ENCODE measurements around the gene TFIP11. TPM values are rescaled to one million over a fixed set of nuclear protein-coding genes. Genes with fewer than 3 reads are reported as not detected.

TFIP11 gene
- total and polyA plus RNA-seq, 9 of the 15 experiments (the other 6 are each of a cell fraction or from before 2014, with no cell fraction given) = 11.5 to 38.1 (median 25.2) TPM

GRCh38 chr22:26481112-26481693, 31.1 kb downstream of the TFIP11 start:
- no TSS peak for BruUV-seq (replicated peaks)
- Histone ChIP-seq H3K4me3 (peak overlapping the region; percentile 89), H2AFZ (ENCODE audit: low read depth, low read length) (0 out of 2 replicates have a peak overlapping the region, but pooled peaks have one; percentile 3), H3K9me1 (ENCODE audit: control insufficient read depth, insufficient read depth, low read length) (no peaks in the 10 kb centered on the region), H3K27me3 (ENCODE audit: control insufficient read depth in 2 of 2, insufficient read depth in 2 of 2, low read length in 2 of 2) (no peaks in the 10 kb centered on the region), H3K4me1 (replicated peaks in 1 of 2; ENCODE audit: control insufficient read depth in 2 of 2, insufficient read depth in 2 of 2, low read length in 2 of 2) (peaks cover 14 to 51% of the 10 kb centered on the region in 2 experiments; a peak in 4 of 5 replicates), H3K79me2 (ENCODE audit: control insufficient read depth, insufficient read depth, low read length) (peaks cover 97% of the 10 kb centered on the region), H3K36me3 (ENCODE audit: control insufficient read depth, insufficient read depth, low read length) (peaks cover 37% of the 10 kb centered on the region; the same call in 2 of the 3 replicates), H3K9me3 (replicated peaks; ENCODE audit: control insufficient read depth, insufficient read depth, low read depth, low read length) (no peaks in the 10 kb centered on the region), H3K9ac (ENCODE audit: insufficient read depth in 1 of 2, low read depth in 2 of 2, low read length in 2 of 2) (peak overlapping the region; percentile 71 to 72; a peak in 3 of 4 replicates), H4K20me1 (replicated peaks; ENCODE audit: control insufficient read depth, insufficient read depth, low read length) (no peaks in the 10 kb centered on the region), H3K4me2 (ENCODE audit: insufficient read depth, low read length) (peak overlapping the region; percentile 97), H3K27ac (ENCODE audit: extremely low read depth, low read depth, low read length) (peak overlapping the region; percentile 86)
- no peak for ATAC-seq
- intact Hi-C loops (cut with micrococcal nuclease) = loop anchor here (10.0 kb wide), 1 partner anchor 104 kb away; no protein-coding TSS in a partner anchor
- ChIA-PET POLR2A (interaction anchor here (0.6 to 4.5 kb wide), 5 partner anchors 11 to 115 kb away, joined by 3 to 35 read pairs (median 4); no protein-coding TSS in a partner anchor), CTCF (ENCODE audit: low intra/inter-chr PET ratio) (no interaction called here)
- no peak for FAIRE-seq
- no peak for DNase-seq (ENCODE audit: extremely low read depth in 1 of 4, low spot score in 3 of 4)
- WGBS (ENCODE audit: insufficient coverage, low coverage, missing lambda C conversion rate) = 20% methylated on average over 6 of the region's 6 CpGs
- in situ Hi-C loops (cut with MboI) = no loop called here
- TF ChIP-seq SRSF7 (optimal IDR thresholded peaks at IDR 0.05; ENCODE audit: low read depth, low read length) (no peak), ZFP1 (CRISPR knock-in tag; IDR thresholded peaks at IDR 0.05) (no peak), SIX5 (IDR thresholded peaks at IDR 0.05; ENCODE audit: borderline replicate concordance in 1 of 2, insufficient read depth in 1 of 2, low read depth in 1 of 2, low read length in 2 of 2) (no peak), ZNF143 (CRISPR knock-in tag; IDR thresholded peaks at IDR 0.05) (no peak), MAX (CRISPR knock-in tag; IDR thresholded peaks at IDR 0.05) (no peak), ZZZ3 (IDR thresholded peaks at IDR 0.05) (no peak), EZH2 (IDR thresholded peaks at IDR 0.05; ENCODE audit: borderline replicate concordance, low read depth, low read length) (no peak), ATF3 (IDR thresholded peaks at IDR 0.05) (no peak), ATF3 (CRISPR knock-in tag; conservative IDR thresholded peaks at IDR 0.05) (no peak), RREB1 (CRISPR knock-in tag; IDR thresholded peaks at IDR 0.05) (no peak), RNF2 (IDR thresholded peaks at IDR 0.05) (no peak), ZNF785 (CRISPR knock-in tag; IDR thresholded peaks at IDR 0.05) (no peak), ZNF174 (CRISPR knock-in tag; IDR thresholded peaks at IDR 0.05) (no peak), SRF (CRISPR knock-in tag; IDR thresholded peaks at IDR 0.05) (no peak), ZNF212 (CRISPR knock-in tag; IDR thresholded peaks at IDR 0.05) (no peak), GATAD2A (IDR thresholded peaks at IDR 0.05) (no peak), ZNF165 (CRISPR knock-in tag; IDR thresholded peaks at IDR 0.05; ENCODE audit: borderline replicate concordance) (no peak), SNIP1 (IDR thresholded peaks at IDR 0.05; ENCODE audit: low read depth) (no peak)
